Peyer's patch (tissue), 4 donors: ENCODE results near the gene NSRP1.

Experiments
- POLR2A ChIP-seq, 2 donors: fragments of 450-650 bp; IDR thresholded peaks; one replicate each; pipeline ENCODE4 v1.5.1; 2017; ENCODE audit warnings: antibody characterized with exemption in 2 of 2, mild to moderate bottlenecking in 2 of 2, moderate library complexity in 2 of 2
- TF ChIP-seq, protein P1 (sequence below), 6 experiments: fragments of 450-650 bp in 4 of 6; fragments of 200-600 bp in 2 of 6; sonication (generic) in 1 of 6; IDR thresholded peaks; one replicate each; pipeline ENCODE4 v1.5.1; 2017 to 2019; ENCODE audit warnings: antibody characterized with exemption in 6 of 6, mild to moderate bottlenecking in 3 of 6, moderate library complexity in 1 of 6

DNA sequence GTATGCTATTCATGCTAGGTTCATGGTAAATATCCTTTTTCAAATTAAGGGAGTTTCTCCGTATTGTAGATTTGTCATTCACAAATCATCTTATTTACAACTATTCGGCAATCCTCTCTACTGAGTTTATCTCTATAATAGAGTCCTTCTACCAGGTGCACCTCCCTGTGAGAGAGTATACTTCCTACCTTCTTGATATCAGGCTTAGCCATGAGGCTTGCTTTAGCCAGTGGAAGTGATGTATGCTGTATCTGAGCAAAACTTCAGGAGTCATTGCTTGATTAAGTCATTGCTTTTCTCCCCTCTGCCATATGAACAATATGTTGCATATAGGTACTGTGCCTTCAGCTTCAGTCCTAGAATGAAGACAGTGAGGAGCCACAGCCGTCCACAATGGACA is 20.5 kb downstream of the NSRP1 start:
- TF ChIP-seq POLR2A (IDR thresholded peaks at IDR 0.05) = no peak
- TF ChIP-seq, protein P1, sequence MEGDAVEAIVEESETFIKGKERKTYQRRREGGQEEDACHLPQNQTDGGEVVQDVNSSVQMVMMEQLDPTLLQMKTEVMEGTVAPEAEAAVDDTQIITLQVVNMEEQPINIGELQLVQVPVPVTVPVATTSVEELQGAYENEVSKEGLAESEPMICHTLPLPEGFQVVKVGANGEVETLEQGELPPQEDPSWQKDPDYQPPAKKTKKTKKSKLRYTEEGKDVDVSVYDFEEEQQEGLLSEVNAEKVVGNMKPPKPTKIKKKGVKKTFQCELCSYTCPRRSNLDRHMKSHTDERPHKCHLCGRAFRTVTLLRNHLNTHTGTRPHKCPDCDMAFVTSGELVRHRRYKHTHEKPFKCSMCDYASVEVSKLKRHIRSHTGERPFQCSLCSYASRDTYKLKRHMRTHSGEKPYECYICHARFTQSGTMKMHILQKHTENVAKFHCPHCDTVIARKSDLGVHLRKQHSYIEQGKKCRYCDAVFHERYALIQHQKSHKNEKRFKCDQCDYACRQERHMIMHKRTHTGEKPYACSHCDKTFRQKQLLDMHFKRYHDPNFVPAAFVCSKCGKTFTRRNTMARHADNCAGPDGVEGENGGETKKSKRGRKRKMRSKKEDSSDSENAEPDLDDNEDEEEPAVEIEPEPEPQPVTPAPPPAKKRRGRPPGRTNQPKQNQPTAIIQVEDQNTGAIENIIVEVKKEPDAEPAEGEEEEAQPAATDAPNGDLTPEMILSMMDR (IDR thresholded peaks at IDR 0.05) = no peak
